H1 (cell line): ENCODE measurements around the gene ZNF692. TPM values are rescaled to one million over a fixed set of nuclear protein-coding genes. Genes with fewer than 3 reads are reported as not detected.

Source experiments
- BRCA1 ChIP-seq: IDR thresholded peaks from 2 replicates; pipeline ENCODE4 v1.6.1; 2012; ENCODE audit warnings: low read depth, low read length, improper control_type of control experiment
- CHD1 ChIP-seq: IDR thresholded peaks from 2 replicates; pipeline ENCODE4 v1.6.1; 2012; ENCODE audit warnings: low read depth, low read length, improper control_type of control experiment
- CREB1 ChIP-seq: IDR thresholded peaks from 2 replicates; pipeline ENCODE4 v1.6.1; 2012; ENCODE audit warnings: inconsistent platforms
- RAD21 ChIP-seq, 2 experiments: IDR thresholded peaks in 1 of 2; conservative IDR thresholded peaks in 1 of 2; 2 replicates each; pipeline ENCODE4 v1.6.1; 2011; ENCODE audit warnings: low read depth in 2 of 2, low read length in 2 of 2, improper control_type of control experiment in 1 of 2, inconsistent platforms in 1 of 2, mild to moderate bottlenecking in 1 of 2, moderate library complexity in 1 of 2
- RFX5 ChIP-seq: IDR thresholded peaks from 2 replicates; pipeline ENCODE4 v1.6.1; 2011; ENCODE audit warnings: low read depth, low read length, improper control_type of control experiment, borderline replicate concordance
- SUZ12 ChIP-seq: fragments of 200-600 bp; sonication (generic); IDR thresholded peaks from 2 replicates; pipeline ENCODE4 v1.6.1; 2012; ENCODE audit warnings: mild to moderate bottlenecking, inconsistent platforms, low read length, moderate library complexity, mixed read lengths
- TCF12 ChIP-seq: IDR thresholded peaks from 2 replicates; pipeline ENCODE4 v1.6.1; 2011; ENCODE audit warnings: low read depth, mild to moderate bottlenecking, low read length
- ZNF274 ChIP-seq: IDR thresholded peaks from 2 replicates; pipeline ENCODE4 v1.7.0; 2012; ENCODE audit warnings: low read length, borderline replicate concordance; ENCODE audit errors: extremely low read depth
- polyA plus RNA-seq, 7 experiments: library from polyadenylated mRNA; depleted of rRNA in 3 of 7; stranded (reverse) in 5 of 7; unstranded in 2 of 7; fragments of >200 nt in 5 of 7; fragments of 200-250 nt in 2 of 7; gene quantifications; 1 replicate in 5 of 7; 2 replicates in 1 of 7; 4 replicates in 1 of 7; pipeline versions ENCODE4 v1.2.1 to v1.2.3, GENCODE V29; 2011 to 2013; ENCODE audit warnings: missing spikeins in 2 of 7, mixed read lengths in 2 of 7
- total RNA-seq: library from RNA; stranded (reverse); fragmentation: NEBNext Ultra II Directional; extraction: Animal tissue kit (Norgen Biotek cat#: 25700); gene quantifications from 2 replicates; pipeline ENCODE4 v1.2.1, GENCODE V29; 2021

Gene ZNF692
- total and polyA plus RNA-seq, 2 of the 8 experiments (the other 6 are each of a cell fraction or from before 2014, with no cell fraction given) = 38.4 to 52.3 TPM

- peak; percentile 80 to 86 for TF ChIP-seq RAD21 (IDR thresholded peaks at IDR 0.05 in 1 of 2, conservative IDR thresholded peaks at IDR 0.05 in 1 of 2; ENCODE audit: low read depth in 2 of 2, low read length in 2 of 2)
- no peak for TF ChIP-seq ZNF274
- no peak for TF ChIP-seq CHD1
- no peak for TF ChIP-seq TCF12
- no peak for TF ChIP-seq SUZ12
- TF ChIP-seq BRCA1 = no peak
- peak; percentile 43; the same call in 1 of the 2 replicates for TF ChIP-seq RFX5
- no peak for TF ChIP-seq CREB1
- TF ChIP-seq, all 59 proteins: peak for 3
Measured at GRCh38 chr1:248841702-248842395, 17.0 kb downstream of the ZNF692 start (continued).
